ENCODE data around the gene TBC1D5.

Gene TBC1D5

DNA sequence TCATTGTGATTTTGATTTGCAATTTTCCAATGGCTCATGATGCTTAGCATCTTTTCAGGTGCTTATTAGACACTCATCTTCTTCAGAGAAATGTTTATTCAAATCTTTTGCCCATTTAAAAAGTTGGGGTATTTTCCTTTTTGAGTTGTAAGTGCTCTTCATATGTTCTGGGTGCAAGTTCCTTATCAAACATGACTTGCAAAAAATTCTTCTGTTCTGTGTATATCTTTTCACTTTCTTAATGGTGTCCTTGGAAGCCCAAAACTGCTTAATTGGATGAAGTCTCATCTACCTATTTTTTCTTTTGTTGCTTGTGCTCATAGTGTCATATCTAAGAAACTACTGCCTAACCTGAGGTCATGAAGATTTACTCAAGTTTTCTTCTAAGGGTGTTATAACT lies 524.8 kb downstream of the TBC1D5 start:
- Histone ChIP-seq H3K27ac (ENCODE audit: low read depth, low read length) (no peak overlapping the region), H3K9ac (ENCODE audit: low read length) (no peak overlapping the region), H3K4me3 (ENCODE audit: low read length) (no peak overlapping the region), H3K4me1 (ENCODE audit: control insufficient read depth, insufficient read depth, low read length) (no peaks in the 10 kb centered on the region), H3K36me3 (ENCODE audit: control insufficient read depth, insufficient read depth, low read length) (no peaks in the 10 kb centered on the region), H3K27me3 (ENCODE audit: control insufficient read depth, insufficient read depth, low read length) (no peaks in the 10 kb centered on the region)

DNA sequence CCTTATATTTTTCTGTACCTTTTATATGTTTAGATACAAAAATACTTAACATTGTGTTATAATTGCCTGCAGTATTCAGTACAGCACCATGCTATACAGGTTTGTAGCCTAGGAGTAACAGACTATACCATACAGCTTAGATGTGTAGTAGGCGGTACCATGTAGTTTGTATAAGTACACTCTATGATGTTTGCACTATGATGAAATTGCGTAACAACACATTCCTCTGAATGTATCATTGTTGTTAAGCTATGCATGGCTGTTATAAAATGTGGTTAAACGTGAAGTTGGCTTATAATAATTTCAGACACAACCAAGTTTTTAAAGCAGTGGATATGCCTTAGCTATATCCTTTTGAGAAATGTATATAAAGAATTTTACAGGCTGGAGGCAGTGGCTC lies 529.3 kb downstream of the TBC1D5 start:
- no peaks in the 10 kb centered on the region for H3K36me3 ChIP-seq (ENCODE audit: control insufficient read depth, insufficient read depth, low read length)
- H3K27ac ChIP-seq (ENCODE audit: low read depth, low read length), result no peak overlapping the region
- H3K4me1 ChIP-seq (ENCODE audit: control insufficient read depth, insufficient read depth, low read length), result no peaks in the 10 kb centered on the region
- no peak overlapping the region for H3K9ac ChIP-seq (ENCODE audit: low read length)
- no peaks in the 10 kb centered on the region for H3K27me3 ChIP-seq (ENCODE audit: control insufficient read depth, insufficient read depth, low read length)
- no peak overlapping the region for H3K4me3 ChIP-seq (ENCODE audit: low read length)

DNA sequence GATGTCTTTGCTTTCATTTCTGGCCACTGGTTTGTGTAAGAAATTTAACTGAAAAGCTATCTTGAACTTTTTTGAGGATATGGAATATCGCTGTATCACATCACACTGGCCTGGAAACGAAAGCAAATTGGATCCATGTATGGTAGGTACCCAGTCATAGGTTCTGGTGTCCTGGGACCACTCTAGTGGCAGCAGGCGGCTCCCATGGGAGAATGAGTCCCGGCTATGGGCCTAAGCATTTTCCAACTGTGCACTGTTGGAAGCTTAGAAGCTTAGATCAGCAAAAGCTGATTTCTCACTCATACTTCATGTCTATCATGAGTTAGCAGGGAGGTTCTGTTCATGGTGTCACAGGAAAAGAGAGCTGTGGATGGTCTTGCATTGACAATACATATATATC lies 534.5 kb downstream of the TBC1D5 start:
- Histone ChIP-seq H3K36me3 (ENCODE audit: control insufficient read depth, insufficient read depth, low read length) (peaks cover 2% of the 10 kb centered on the region), H3K27me3 (ENCODE audit: control insufficient read depth, insufficient read depth, low read length) (no peaks in the 10 kb centered on the region), H3K4me3 (ENCODE audit: low read length) (no peak overlapping the region), H3K4me1 (ENCODE audit: control insufficient read depth, insufficient read depth, low read length) (peaks cover 3% of the 10 kb centered on the region), H3K9ac (ENCODE audit: low read length) (no peak overlapping the region), H3K27ac (ENCODE audit: low read depth, low read length) (no peak overlapping the region)

DNA sequence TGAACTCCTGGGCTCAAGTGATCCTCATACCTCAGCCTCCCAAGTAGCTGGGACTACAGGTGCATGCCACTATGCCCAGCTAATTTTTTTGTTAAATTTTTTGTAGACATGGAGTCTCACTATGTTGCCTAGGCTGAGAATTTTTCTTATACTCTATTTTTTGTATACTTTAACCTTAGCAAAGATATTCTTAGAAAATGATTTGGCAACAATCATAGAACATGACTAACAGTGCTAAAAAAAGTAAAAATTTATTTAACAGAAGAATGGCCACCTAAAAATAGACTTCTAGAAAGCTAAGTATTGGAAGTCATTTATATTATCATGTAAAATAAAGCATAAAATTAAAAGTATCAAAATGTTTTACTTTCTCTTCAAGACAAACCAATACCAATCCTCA lies 535.4 kb downstream of the TBC1D5 start:
- no peak overlapping the region for H3K9ac ChIP-seq (ENCODE audit: low read length)
- peaks cover 3% of the 10 kb centered on the region for H3K4me1 ChIP-seq (ENCODE audit: control insufficient read depth, insufficient read depth, low read length)
- H3K27me3 ChIP-seq (ENCODE audit: control insufficient read depth, insufficient read depth, low read length), result no peaks in the 10 kb centered on the region
- H3K27ac ChIP-seq (ENCODE audit: low read depth, low read length), result no peak overlapping the region
- H3K4me3 ChIP-seq (ENCODE audit: low read length), result no peak overlapping the region
- H3K36me3 ChIP-seq (ENCODE audit: control insufficient read depth, insufficient read depth, low read length), result peaks cover 2% of the 10 kb centered on the region

DNA sequence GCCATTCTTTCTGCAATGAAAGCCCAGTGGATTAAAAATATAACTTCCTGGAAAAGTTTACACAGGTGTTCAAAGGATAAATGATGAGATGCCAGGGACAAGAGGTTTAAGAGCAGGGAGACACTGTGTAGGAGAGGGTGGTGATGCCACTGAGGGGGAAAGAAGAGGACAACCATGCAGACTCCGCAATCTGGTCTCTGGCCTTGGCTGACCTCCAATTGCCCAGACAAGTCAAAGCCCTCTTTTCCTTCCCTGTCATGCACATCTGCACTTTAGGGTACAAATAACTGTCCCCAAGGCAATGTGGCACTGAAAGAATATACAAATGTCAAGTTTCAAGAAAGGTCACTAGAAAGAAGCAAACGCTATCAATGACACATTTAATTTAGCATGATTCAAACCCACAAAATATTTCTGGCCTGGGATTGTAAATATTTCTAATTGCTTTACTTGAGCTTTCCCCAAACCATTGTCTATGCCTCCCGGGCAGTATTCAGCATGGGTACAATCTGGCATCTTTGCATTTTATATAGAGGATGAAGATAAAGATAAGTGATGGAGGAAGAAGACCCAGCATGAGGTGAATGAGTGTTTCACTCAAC lies 538.3 kb downstream of the TBC1D5 start:
- no peak overlapping the region for H3K4me3 ChIP-seq (ENCODE audit: low read length)
- H3K36me3 ChIP-seq (ENCODE audit: control insufficient read depth, insufficient read depth, low read length), result peaks cover 2% of the 10 kb centered on the region
- no peaks in the 10 kb centered on the region for H3K27me3 ChIP-seq (ENCODE audit: control insufficient read depth, insufficient read depth, low read length)
- peaks cover 3% of the 10 kb centered on the region for H3K4me1 ChIP-seq (ENCODE audit: control insufficient read depth, insufficient read depth, low read length)
- no peak overlapping the region for H3K9ac ChIP-seq (ENCODE audit: low read length)
- H3K27ac ChIP-seq (ENCODE audit: low read depth, low read length), result no peak overlapping the region

DNA sequence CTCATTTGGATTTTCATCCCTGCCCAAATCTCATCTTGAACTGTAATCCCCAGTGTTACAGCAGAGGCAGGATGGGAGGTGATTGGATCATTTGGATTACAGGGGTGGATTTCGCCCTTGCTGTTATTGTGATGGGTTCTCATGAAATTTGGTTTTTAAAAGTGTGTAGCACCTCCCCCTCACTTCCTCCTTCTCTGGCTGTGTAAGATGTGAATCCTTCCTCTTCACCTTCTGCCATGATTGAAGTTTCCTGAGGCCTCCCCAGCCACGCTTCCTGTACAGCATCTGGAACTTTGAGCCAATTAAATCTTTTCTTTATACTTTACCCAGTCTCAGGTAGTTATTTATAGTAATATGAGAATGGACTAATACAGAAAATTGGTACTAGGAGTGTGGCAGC lies 540.9 kb downstream of the TBC1D5 start:
- no peaks in the 10 kb centered on the region for H3K4me1 ChIP-seq (ENCODE audit: control insufficient read depth, insufficient read depth, low read length)
- H3K4me3 ChIP-seq (ENCODE audit: low read length), result no peak overlapping the region
- H3K36me3 ChIP-seq (ENCODE audit: control insufficient read depth, insufficient read depth, low read length), result peaks cover 2% of the 10 kb centered on the region
- H3K27ac ChIP-seq (ENCODE audit: low read depth, low read length), result no peak overlapping the region
- H3K27me3 ChIP-seq (ENCODE audit: control insufficient read depth, insufficient read depth, low read length), result no peaks in the 10 kb centered on the region
- H3K9ac ChIP-seq (ENCODE audit: low read length), result no peak overlapping the region

DNA sequence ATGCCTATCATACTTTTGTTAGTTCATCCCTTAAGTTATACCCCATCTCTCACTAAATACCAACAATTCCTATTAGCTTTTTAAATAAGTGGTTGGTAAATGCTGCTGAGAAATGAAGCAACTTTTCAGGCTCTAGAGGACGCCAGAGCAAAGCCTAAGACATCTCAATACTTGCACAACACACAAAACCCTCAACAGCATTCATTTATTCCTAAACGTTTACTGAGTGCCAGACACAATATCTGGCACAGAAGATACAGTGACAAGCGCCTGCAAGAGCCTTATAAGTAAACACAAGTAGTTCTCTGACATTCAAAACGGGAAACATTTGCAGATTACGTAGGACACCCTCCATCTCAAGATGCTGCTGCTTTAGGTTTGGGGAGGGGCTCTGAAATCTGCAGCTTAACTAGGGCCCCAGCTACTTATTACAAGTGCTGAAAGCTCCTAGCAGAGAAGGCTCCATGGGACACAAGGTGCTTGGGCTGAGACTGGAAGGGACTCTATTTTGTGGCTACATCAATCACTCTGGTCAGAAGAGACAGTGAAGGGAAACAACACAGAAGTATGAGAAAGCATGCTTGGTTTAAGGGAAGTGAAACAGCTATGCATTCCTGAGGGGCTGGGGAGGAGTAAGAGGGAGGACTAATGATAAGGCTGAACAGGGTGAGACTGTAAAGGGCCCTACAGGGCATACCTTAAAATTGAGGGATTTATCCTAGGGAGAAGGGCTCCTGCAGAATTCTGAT lies 546.4 kb downstream of the TBC1D5 start:
- Histone ChIP-seq H3K27ac (ENCODE audit: low read depth, low read length) (no peak overlapping the region), H3K9ac (ENCODE audit: low read length) (no peak overlapping the region), H3K27me3 (ENCODE audit: control insufficient read depth, insufficient read depth, low read length) (no peaks in the 10 kb centered on the region), H3K36me3 (ENCODE audit: control insufficient read depth, insufficient read depth, low read length) (no peaks in the 10 kb centered on the region), H3K4me3 (ENCODE audit: low read length) (no peak overlapping the region), H3K4me1 (ENCODE audit: control insufficient read depth, insufficient read depth, low read length) (no peaks in the 10 kb centered on the region)

DNA sequence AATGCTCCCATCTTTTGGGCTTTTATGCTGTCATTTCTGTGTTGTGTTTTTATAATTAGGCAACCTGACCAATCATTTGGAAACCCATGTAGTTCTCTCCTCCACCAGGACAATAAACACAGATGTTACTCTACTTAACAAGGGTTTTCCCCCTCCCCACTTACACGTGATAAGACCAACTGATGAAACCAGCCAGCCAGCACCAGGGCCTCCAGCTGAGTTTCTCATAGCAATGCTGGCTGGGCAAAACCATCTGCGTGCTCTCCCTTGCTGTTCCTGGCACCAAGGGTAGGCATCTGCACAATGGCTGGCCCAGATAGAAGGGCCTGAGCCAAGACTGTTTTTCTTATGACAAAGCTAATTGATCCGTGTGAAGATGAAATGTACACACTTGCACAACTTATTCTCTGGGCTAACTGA lies 547.2 kb downstream of the TBC1D5 start:
- Histone ChIP-seq H3K9ac (ENCODE audit: low read length) (no peak overlapping the region), H3K27me3 (ENCODE audit: control insufficient read depth, insufficient read depth, low read length) (no peaks in the 10 kb centered on the region), H3K4me3 (ENCODE audit: low read length) (no peak overlapping the region), H3K36me3 (ENCODE audit: control insufficient read depth, insufficient read depth, low read length) (no peaks in the 10 kb centered on the region), H3K4me1 (ENCODE audit: control insufficient read depth, insufficient read depth, low read length) (no peaks in the 10 kb centered on the region), H3K27ac (ENCODE audit: low read depth, low read length) (no peak overlapping the region)

DNA sequence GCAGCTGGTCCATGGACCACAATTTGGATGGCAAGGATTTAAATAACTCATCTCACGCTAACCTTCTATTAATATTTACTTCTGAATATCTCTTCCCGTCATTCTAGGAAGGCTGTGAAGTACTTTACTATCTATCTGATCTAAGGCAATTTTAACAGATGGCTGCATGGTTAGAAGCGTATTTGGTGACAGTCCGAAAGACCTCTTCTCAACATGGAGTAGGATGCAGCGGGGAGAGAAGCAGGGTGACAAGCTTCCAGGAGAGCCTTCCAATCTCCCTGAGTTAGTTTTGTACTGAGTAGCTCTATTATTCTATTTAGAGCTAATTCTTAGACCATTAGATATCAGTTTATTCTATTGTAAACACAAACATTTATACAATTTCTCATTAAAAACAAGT lies 548.3 kb downstream of the TBC1D5 start:
- Histone ChIP-seq H3K4me1 (ENCODE audit: control insufficient read depth, insufficient read depth, low read length) (no peaks in the 10 kb centered on the region), H3K27me3 (ENCODE audit: control insufficient read depth, insufficient read depth, low read length) (no peaks in the 10 kb centered on the region), H3K9ac (ENCODE audit: low read length) (no peak overlapping the region), H3K4me3 (ENCODE audit: low read length) (no peak overlapping the region), H3K36me3 (ENCODE audit: control insufficient read depth, insufficient read depth, low read length) (no peaks in the 10 kb centered on the region), H3K27ac (ENCODE audit: low read depth, low read length) (no peak overlapping the region)

DNA sequence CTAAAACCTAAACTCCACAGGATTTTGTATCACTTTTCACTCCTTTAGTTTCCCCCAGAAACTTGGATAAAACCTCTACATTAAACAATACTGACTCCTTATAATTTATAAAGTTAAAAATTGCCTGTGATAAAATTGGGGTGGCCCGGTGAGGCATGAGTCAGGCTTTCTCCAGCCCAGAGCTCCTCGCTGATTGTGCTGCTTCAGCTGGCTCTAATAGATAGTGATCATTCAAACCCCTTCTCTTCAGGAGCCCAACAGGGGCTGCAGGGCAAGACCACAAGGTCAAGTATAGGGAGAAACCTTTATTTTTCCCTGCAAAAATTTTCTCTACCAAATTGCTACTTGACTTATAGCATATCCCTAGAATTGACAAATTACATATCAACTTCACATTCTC lies 549.4 kb downstream of the TBC1D5 start:
- Histone ChIP-seq H3K36me3 (ENCODE audit: control insufficient read depth, insufficient read depth, low read length) (no peaks in the 10 kb centered on the region), H3K4me1 (ENCODE audit: control insufficient read depth, insufficient read depth, low read length) (no peaks in the 10 kb centered on the region), H3K27ac (ENCODE audit: low read depth, low read length) (no peak overlapping the region), H3K9ac (ENCODE audit: low read length) (no peak overlapping the region), H3K4me3 (ENCODE audit: low read length) (no peak overlapping the region), H3K27me3 (ENCODE audit: control insufficient read depth, insufficient read depth, low read length) (no peaks in the 10 kb centered on the region)

DNA sequence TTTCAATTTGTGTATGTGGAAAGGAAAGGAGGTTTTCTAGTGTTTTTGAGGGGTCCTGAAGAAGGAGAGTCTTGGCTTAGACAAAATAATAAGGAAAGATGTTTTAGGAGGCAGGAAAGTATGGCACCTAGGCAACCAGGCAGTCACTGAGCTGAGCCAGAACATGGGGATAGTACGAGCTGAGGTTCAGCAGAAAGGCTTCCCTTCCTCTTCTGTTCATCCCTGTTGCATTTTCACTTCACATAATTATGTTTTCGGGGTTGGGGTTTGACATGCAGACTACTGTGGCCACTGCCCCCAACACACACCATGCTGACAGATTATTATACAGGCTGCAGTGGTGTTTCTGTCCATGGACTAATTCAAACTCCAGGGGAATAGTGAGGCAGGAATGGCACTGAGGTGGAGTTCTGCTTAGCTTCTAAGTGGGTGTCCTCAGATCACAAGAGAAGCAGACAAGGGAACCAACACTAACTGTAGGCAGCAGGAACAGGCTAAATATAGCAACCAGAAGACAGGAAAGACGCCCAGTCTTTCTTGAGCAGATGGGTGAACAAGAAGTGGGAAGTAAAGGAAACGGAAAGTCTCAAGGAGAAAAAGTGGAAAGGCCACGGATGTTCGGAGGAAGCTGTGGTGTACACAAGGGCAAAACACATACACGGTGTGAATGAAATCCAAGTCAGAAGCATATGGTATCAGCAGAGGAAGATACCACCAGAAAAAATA lies 551.9 kb downstream of the TBC1D5 start:
- Histone ChIP-seq H3K4me1 (ENCODE audit: control insufficient read depth, insufficient read depth, low read length) (no peaks in the 10 kb centered on the region), H3K27me3 (ENCODE audit: control insufficient read depth, insufficient read depth, low read length) (no peaks in the 10 kb centered on the region), H3K36me3 (ENCODE audit: control insufficient read depth, insufficient read depth, low read length) (no peaks in the 10 kb centered on the region), H3K4me3 (ENCODE audit: low read length) (no peak overlapping the region), H3K27ac (ENCODE audit: low read depth, low read length) (no peak overlapping the region), H3K9ac (ENCODE audit: low read length) (no peak overlapping the region)

DNA sequence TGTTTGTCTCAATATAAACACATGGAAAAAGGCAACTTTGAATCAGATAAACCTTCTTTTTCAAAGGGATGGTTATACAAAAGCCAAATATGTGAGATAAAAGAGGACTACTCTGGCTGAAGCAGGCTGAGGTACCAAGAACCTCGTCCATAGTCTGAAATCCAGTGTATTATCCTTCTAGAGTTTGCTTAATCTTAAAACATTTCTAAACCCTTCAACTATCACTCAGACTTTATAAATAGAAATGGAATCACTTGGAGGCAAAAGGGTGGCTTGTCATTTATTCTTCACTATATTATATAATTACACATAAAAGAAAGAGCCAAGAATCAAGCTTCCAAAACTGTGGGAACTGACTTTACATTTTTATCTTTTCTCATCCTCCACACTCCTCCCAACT lies 554.1 kb downstream of the TBC1D5 start:
- H3K27me3 ChIP-seq (ENCODE audit: control insufficient read depth, insufficient read depth, low read length), result no peaks in the 10 kb centered on the region
- no peaks in the 10 kb centered on the region for H3K4me1 ChIP-seq (ENCODE audit: control insufficient read depth, insufficient read depth, low read length)
- H3K27ac ChIP-seq (ENCODE audit: low read depth, low read length), result no peak overlapping the region
- H3K4me3 ChIP-seq (ENCODE audit: low read length), result no peak overlapping the region
- H3K9ac ChIP-seq (ENCODE audit: low read length), result no peak overlapping the region
- H3K36me3 ChIP-seq (ENCODE audit: control insufficient read depth, insufficient read depth, low read length), result no peaks in the 10 kb centered on the region
